IMR-90 (cell line): ENCODE measurements around the gene UBE2E2. TPM values are rescaled to one million over a fixed set of nuclear protein-coding genes. Genes with fewer than 3 reads are reported as not detected.

Source experiments
- ATAC-seq: fragments of 200-7000 bp; cut with Tn5 transposase; 2 replicates; pipeline ENCODE4 v1.9.1; 2020; ENCODE audit warnings: low read depth, mild to moderate bottlenecking, moderate library complexity
- BruUV-seq: library from RNA; stranded (reverse); fragments of 400-500 nt; replicated peaks from 2 replicates; lab custom pipeline; 2021; lab: Mats Ljungman, UMichigan
- CTCF ChIA-PET: fragments of 300-600 bp; formaldehyde crosslinking; extraction: SDS; loops from one replicate; lab custom pipeline; 2021; ENCODE audit warnings: antibody characterized with exemption; lab: Yijun Ruan, JAX
- POLR2A ChIA-PET: fragments of 300-600 bp; sonication (Branson Sonifier 250); formaldehyde crosslinking; loops from one replicate; lab custom pipeline; 2022; ENCODE audit warnings: antibody characterized with exemption; ENCODE audit not compliant: unreplicated experiment; lab: Charles Lee
- DNase-seq: peaks from one replicate; pipeline ENCODE4 v3.0.0; 2013
- H2AFZ ChIP-seq: replicated peaks from 2 replicates; pipeline ENCODE3; 2013; ENCODE audit warnings: low read length, mild to moderate bottlenecking; ENCODE audit not compliant: poor library complexity
- H2AK5ac ChIP-seq: 2 replicates; pipeline ENCODE4 v1.6.1; 2013; ENCODE audit warnings: low read depth, low read length, inconsistent platforms
- H2AK9ac ChIP-seq: replicated peaks from 2 replicates; pipeline ENCODE3; 2013; ENCODE audit warnings: mild to moderate bottlenecking, low read depth, low read length, moderate library complexity; ENCODE audit not compliant: poor library complexity
- H2BK120ac ChIP-seq: 2 replicates; pipeline ENCODE4 v1.6.1; 2013; ENCODE audit warnings: low read depth, low read length, inconsistent platforms
- H2BK15ac ChIP-seq: 3 replicates; pipeline ENCODE4 v1.6.1; 2013; ENCODE audit warnings: low read depth, low read length, inconsistent platforms
- H2BK20ac ChIP-seq: 2 replicates; pipeline ENCODE4 v1.6.1; 2013; ENCODE audit warnings: low read depth, mild to moderate bottlenecking, inconsistent platforms, low read length, moderate library complexity
- H2BK5ac ChIP-seq: 2 replicates; pipeline ENCODE4 v1.6.1; 2013; ENCODE audit warnings: mild to moderate bottlenecking, low read depth, low read length, inconsistent platforms; ENCODE audit not compliant: poor library complexity, severe bottlenecking
- H3K14ac ChIP-seq: replicated peaks from 2 replicates; pipeline ENCODE4 v1.6.1; 2013; ENCODE audit warnings: low read depth, low read length, inconsistent platforms
- H3K18ac ChIP-seq: 2 replicates; pipeline ENCODE4 v1.6.1; 2013; ENCODE audit warnings: low read depth, low read length, control low read depth
- H3K23ac ChIP-seq: 2 replicates; pipeline ENCODE4 v1.6.1; 2013; ENCODE audit warnings: low read depth, low read length, inconsistent platforms
- H3K27ac ChIP-seq: 2 replicates; pipeline ENCODE4 v1.5.1; 2013; ENCODE audit warnings: mild to moderate bottlenecking, control low read depth, low read length; ENCODE audit not compliant: insufficient read depth
- H3K27me3 ChIP-seq: 2 replicates; pipeline ENCODE4 v1.6.1; 2013; ENCODE audit warnings: low read length; ENCODE audit not compliant: control insufficient read depth, insufficient read depth
- H3K36me3 ChIP-seq: 2 replicates; pipeline ENCODE4 v1.6.1; 2013; ENCODE audit warnings: low read length, mixed read lengths; ENCODE audit not compliant: control insufficient read depth, insufficient read depth
- H3K4ac ChIP-seq: 2 replicates; pipeline ENCODE4 v1.6.1; 2013; ENCODE audit warnings: low read depth, low read length, inconsistent platforms
- H3K4me1 ChIP-seq: 2 replicates; pipeline ENCODE4 v1.6.1; 2013; ENCODE audit warnings: low read length, mixed read lengths; ENCODE audit not compliant: control insufficient read depth, insufficient read depth
- H3K4me2 ChIP-seq: 2 replicates; pipeline ENCODE4 v1.6.1; 2013; ENCODE audit warnings: low read depth, mild to moderate bottlenecking, control low read depth, low read length, moderate library complexity
- H3K4me3 ChIP-seq: 2 replicates; pipeline ENCODE4 v1.5.1; 2013; ENCODE audit warnings: low read depth, mild to moderate bottlenecking, control low read depth, low read length, moderate library complexity; ENCODE audit not compliant: insufficient read depth
- H3K56ac ChIP-seq: 2 replicates; pipeline ENCODE4 v1.6.1; 2013; ENCODE audit warnings: low read length, inconsistent platforms; ENCODE audit not compliant: insufficient read depth; ENCODE audit errors: extremely low read depth
- H3K79me1 ChIP-seq, 2 experiments: 2 replicates each; pipeline ENCODE4 v1.6.1; 2013; ENCODE audit warnings: low read length in 2 of 2, inconsistent platforms in 1 of 2, low read depth in 1 of 2
- H3K9ac ChIP-seq: 2 replicates; pipeline ENCODE4 v1.6.1; 2013; ENCODE audit warnings: low read depth, low read length, control low read depth
- H3K9me1 ChIP-seq: 2 replicates; pipeline ENCODE4 v1.6.1; 2013; ENCODE audit warnings: low read length, inconsistent platforms; ENCODE audit not compliant: insufficient read depth
- H3K9me3 ChIP-seq: 2 replicates; pipeline ENCODE4 v1.6.1; 2013; ENCODE audit warnings: low read length; ENCODE audit not compliant: control insufficient read depth, insufficient read depth
- H4K20me1 ChIP-seq: 2 replicates; pipeline ENCODE4 v1.6.1; 2013; ENCODE audit warnings: low read length, inconsistent platforms; ENCODE audit not compliant: insufficient read depth
- H4K5ac ChIP-seq: 2 replicates; pipeline ENCODE4 v1.6.1; 2013; ENCODE audit warnings: mild to moderate bottlenecking, low read depth, low read length, control low read depth
- H4K8ac ChIP-seq, 2 experiments: 2 replicates each; pipeline ENCODE4 v1.6.1; 2013; ENCODE audit warnings: low read depth in 2 of 2, low read length in 2 of 2, control low read depth in 1 of 2, inconsistent platforms in 1 of 2
- H4K91ac ChIP-seq: 2 replicates; pipeline ENCODE4 v1.6.1; 2013; ENCODE audit warnings: low read depth, low read length, inconsistent platforms; ENCODE audit not compliant: insufficient read depth
- BHLHE40 ChIP-seq: fragments of 150-350 bp; IDR thresholded peaks from 2 replicates; pipeline ENCODE4 v1.6.1; 2016; ENCODE audit warnings: mild to moderate bottlenecking, low read depth, low read length
- CEBPB ChIP-seq: IDR thresholded peaks from 2 replicates; pipeline ENCODE4 v1.6.1; 2012; ENCODE audit warnings: low read depth, low read length, improper control_type of control experiment
- CHD1 ChIP-seq: IDR thresholded peaks from 2 replicates; pipeline ENCODE4 v1.6.1; 2012; ENCODE audit warnings: low read depth, low read length, improper control_type of control experiment
- FOS ChIP-seq: fragments of 150-350 bp; IDR thresholded peaks from 2 replicates; pipeline ENCODE4 v1.6.1; 2016; ENCODE audit warnings: low read depth, low read length
- MAZ ChIP-seq: IDR thresholded peaks from 2 replicates; pipeline ENCODE4 v1.6.1; 2012; ENCODE audit warnings: low read depth, mild to moderate bottlenecking, low read length, improper control_type of control experiment, moderate library complexity, borderline replicate concordance
- MXI1 ChIP-seq: IDR thresholded peaks from 2 replicates; pipeline ENCODE4 v1.6.1; 2012; ENCODE audit warnings: low read depth, mild to moderate bottlenecking, low read length, moderate library complexity, borderline replicate concordance
- NFE2L2 ChIP-seq: fragments of 150-350 bp; IDR thresholded peaks from 2 replicates; pipeline ENCODE4 v1.6.1; 2016; ENCODE audit warnings: low read depth, mild to moderate bottlenecking, low read length
- RAD21 ChIP-seq: IDR thresholded peaks from 2 replicates; pipeline ENCODE4 v1.6.1; 2012; ENCODE audit warnings: low read length, improper control_type of control experiment
- RCOR1 ChIP-seq: IDR thresholded peaks from 2 replicates; pipeline ENCODE4 v1.6.1; 2012; ENCODE audit warnings: mild to moderate bottlenecking, low read length, improper control_type of control experiment; ENCODE audit not compliant: insufficient replicate concordance
- WGBS, 2 experiments: methylation state at CpG; one replicate each; pipeline versions ENCODE4 v1.1.5 to v1.1.7; 2013; ENCODE audit warnings: missing lambda C conversion rate in 2 of 2; ENCODE audit not compliant: insufficient read length in 1 of 2; ENCODE audit errors: extremely low coverage in 2 of 2; 5-methylcytosine and 5-hydroxymethylcytosine counted together
- dilution Hi-C: fragments of 300-500 bp; cut with HindIII; formaldehyde crosslinking; loops from one replicate; pipeline ENCODE4 v1.14.3; 2018; ENCODE audit warnings: low sequenced_read_pairs; ENCODE audit not compliant: unreplicated experiment
- in situ Hi-C: fragments of 300-500 bp; cut with MboI; formaldehyde crosslinking; loops from 3 replicates; pipeline ENCODE4 v1.14.3; 2019; ENCODE audit warnings: low sequenced_read_pairs, inconsistent platforms, mixed read lengths
- intact Hi-C: fragments of 100-400 bp; cut with micrococcal nuclease; formaldehyde crosslinking; loops from 2 replicates; pipeline ENCODE4 v1.10.0; 2022
- polyA plus RNA-seq, 3 experiments: library from polyadenylated mRNA; depleted of rRNA; stranded (reverse); fragments of >200 nt; gene quantifications; 2 replicates each; pipeline ENCODE4 v1.2.3, GENCODE V29; 2012; ENCODE audit warnings: low replicate concordance in 1 of 3
- total RNA-seq: library from RNA; depleted of rRNA; stranded (reverse); fragments of >200 nt; gene quantifications from 2 replicates; pipeline ENCODE4 v1.2.3, GENCODE V29; 2012
- TF ChIP-seq, protein P1 (sequence below): fragments of 150-350 bp; IDR thresholded peaks from 2 replicates; pipeline ENCODE4 v1.6.1; 2017; ENCODE audit warnings: mild to moderate bottlenecking, antibody characterized with exemption, low read length, low read depth
- TF ChIP-seq, protein P2 (sequence below): conservative IDR thresholded peaks from 2 replicates; pipeline ENCODE4 v1.5.1; 2012; ENCODE audit warnings: mild to moderate bottlenecking, low read depth, low read length, improper control_type of control experiment

UBE2E2 gene
- total and polyA plus RNA-seq, 2 of the 4 experiments (the other 2 are of a cell fraction), result 18.6 to 32.7 TPM

DNA sequence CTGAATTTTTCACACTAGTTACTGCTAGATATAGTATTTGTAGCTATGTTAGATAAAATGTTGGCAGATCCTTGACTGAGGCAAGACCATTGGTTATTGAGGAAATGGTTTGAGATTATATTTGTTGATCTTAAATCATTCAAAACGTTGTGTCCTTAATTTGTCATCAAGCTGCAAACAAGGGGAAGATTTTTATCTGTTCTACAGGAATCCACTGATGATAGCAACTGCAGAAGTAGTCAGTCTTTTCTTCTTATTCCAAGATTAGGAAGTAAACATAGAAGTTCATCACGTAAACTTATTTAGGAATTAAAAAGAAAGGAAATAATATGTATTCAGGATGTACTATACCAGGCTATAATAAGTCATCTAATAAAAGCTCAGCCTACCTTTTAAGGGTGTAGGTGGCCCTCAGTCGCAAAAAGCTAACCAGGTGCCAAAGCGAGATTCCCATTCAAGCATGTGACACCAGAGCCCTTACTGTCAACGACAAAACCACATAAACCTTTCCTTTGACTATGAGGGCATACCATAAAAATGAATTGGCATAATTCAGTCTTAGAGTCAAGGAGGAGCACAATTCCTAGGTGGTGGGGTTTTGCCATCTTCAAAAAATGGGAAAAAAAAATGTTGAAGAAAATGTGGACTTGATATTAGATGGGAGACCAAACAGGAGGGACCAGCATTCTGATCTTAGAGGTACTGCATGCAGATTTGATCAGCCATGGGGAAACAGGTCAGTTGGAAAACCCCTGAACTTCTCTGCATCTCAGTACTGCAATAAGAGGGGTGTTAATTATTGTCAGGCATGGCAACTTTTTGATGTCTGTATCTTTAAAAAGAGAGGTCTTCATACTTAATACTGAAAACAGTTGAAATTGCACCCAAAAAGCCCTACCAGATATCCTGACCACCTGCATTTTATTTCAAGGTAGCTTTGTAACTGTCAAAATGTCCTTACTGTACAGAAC lies 390.1 kb downstream of the UBE2E2 start:
- in situ Hi-C loops, result no loop called here
- H2AK9ac ChIP-seq, result no peak overlapping the region
- TF ChIP-seq, protein P1, sequence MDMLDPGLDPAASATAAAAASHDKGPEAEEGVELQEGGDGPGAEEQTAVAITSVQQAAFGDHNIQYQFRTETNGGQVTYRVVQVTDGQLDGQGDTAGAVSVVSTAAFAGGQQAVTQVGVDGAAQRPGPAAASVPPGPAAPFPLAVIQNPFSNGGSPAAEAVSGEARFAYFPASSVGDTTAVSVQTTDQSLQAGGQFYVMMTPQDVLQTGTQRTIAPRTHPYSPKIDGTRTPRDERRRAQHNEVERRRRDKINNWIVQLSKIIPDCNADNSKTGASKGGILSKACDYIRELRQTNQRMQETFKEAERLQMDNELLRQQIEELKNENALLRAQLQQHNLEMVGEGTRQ, result no peak
- no peak for TF ChIP-seq RAD21
- no peak for TF ChIP-seq CHD1
- no peak for TF ChIP-seq BHLHE40
- no peak for TF ChIP-seq MAZ
- no peak for TF ChIP-seq RCOR1
- TF ChIP-seq MXI1, result no peak
- TF ChIP-seq FOS, result no peak
- no peak for TF ChIP-seq NFE2L2
- no peak for TF ChIP-seq CEBPB
- TF ChIP-seq, protein P2, sequence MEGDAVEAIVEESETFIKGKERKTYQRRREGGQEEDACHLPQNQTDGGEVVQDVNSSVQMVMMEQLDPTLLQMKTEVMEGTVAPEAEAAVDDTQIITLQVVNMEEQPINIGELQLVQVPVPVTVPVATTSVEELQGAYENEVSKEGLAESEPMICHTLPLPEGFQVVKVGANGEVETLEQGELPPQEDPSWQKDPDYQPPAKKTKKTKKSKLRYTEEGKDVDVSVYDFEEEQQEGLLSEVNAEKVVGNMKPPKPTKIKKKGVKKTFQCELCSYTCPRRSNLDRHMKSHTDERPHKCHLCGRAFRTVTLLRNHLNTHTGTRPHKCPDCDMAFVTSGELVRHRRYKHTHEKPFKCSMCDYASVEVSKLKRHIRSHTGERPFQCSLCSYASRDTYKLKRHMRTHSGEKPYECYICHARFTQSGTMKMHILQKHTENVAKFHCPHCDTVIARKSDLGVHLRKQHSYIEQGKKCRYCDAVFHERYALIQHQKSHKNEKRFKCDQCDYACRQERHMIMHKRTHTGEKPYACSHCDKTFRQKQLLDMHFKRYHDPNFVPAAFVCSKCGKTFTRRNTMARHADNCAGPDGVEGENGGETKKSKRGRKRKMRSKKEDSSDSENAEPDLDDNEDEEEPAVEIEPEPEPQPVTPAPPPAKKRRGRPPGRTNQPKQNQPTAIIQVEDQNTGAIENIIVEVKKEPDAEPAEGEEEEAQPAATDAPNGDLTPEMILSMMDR, result no peak
- H3K9me1 ChIP-seq, result peaks cover 2% of the 10 kb centered on the region; the same call in 1 of the 2 replicates
- no peak overlapping the region for H3K4me2 ChIP-seq
- no peak overlapping the region for H3K18ac ChIP-seq
- WGBS, 2 experiments, result 100% methylated on average over 1 of the region's 5 CpGs; no CpG with 5 or more reads in 1 of the 2 experiments
- no peak overlapping the region for H3K9ac ChIP-seq
- H3K4me1 ChIP-seq, result peaks cover 2% of the 10 kb centered on the region
- no peaks in the 10 kb centered on the region for H3K36me3 ChIP-seq
- H4K5ac ChIP-seq, result no peak overlapping the region
- H3K27me3 ChIP-seq, result no peaks in the 10 kb centered on the region
- H3K23ac ChIP-seq, result no peak overlapping the region
- no peak overlapping the region for H4K8ac ChIP-seq
- H3K4me3 ChIP-seq, result no peak overlapping the region
- peaks cover 4% of the 10 kb centered on the region; the same call in 1 of the 2 replicates for H3K9me3 ChIP-seq
- H2BK5ac ChIP-seq, result no peak overlapping the region
- H3K27ac ChIP-seq, result no peak overlapping the region
- H3K14ac ChIP-seq, result no peak overlapping the region
- no peaks in the 10 kb centered on the region for H4K20me1 ChIP-seq
- no peak overlapping the region for H2BK15ac ChIP-seq
- intact Hi-C loops, result no loop called here
- CTCF ChIA-PET, result no interaction called here
- no peak overlapping the region for H3K4ac ChIP-seq
- DNase-seq (no peak), ATAC-seq (no peak)
- H2AK5ac ChIP-seq, result no peak overlapping the region
- dilution Hi-C loops, result no loop called here
- H2BK20ac ChIP-seq, result no peak overlapping the region
- H2BK120ac ChIP-seq, result no peak overlapping the region
- no peaks in the 10 kb centered on the region for H3K79me1 ChIP-seq
- no peak overlapping the region for H4K91ac ChIP-seq
- no peak overlapping the region for H2AFZ ChIP-seq
- H3K56ac ChIP-seq, result no peak overlapping the region
- POLR2A ChIA-PET, result no interaction called here
- BruUV-seq, result no TSS peak
